Astrocyte (in vitro differentiated cells and primary cell): ENCODE results near the gene LTB. TPM values are rescaled to one million over a fixed set of nuclear protein-coding genes. Genes with fewer than 3 reads are reported as not detected.

Source experiments
- DNase-seq: peaks from one replicate; pipeline ENCODE4 v3.0.0-alpha.2; 2010; ENCODE audit warnings: low read depth
- FAIRE-seq: peaks from 2 replicates; lab custom pipeline; 2011; peaks lifted over from hg19 to GRCh38; lab: Jason Lieb, UNC
- H2AFZ ChIP-seq: 2 replicates; pipeline ENCODE4 v1.6.0; 2012; ENCODE audit warnings: low read depth, low read length, inconsistent platforms
- H3K27ac ChIP-seq: 2 replicates; pipeline ENCODE4 v1.5.1; 2011; ENCODE audit warnings: low read depth, low read length, inconsistent platforms
- H3K27me3 ChIP-seq: 2 replicates; pipeline ENCODE4 v1.6.0; 2011; ENCODE audit warnings: low read length, inconsistent platforms; ENCODE audit not compliant: insufficient read depth
- H3K36me3 ChIP-seq: 2 replicates; pipeline ENCODE4 v1.5.1; 2011; ENCODE audit warnings: low read length, inconsistent platforms; ENCODE audit not compliant: insufficient read depth
- H3K4me1 ChIP-seq: 2 replicates; pipeline ENCODE4 v1.5.1; 2011; ENCODE audit warnings: low read length, inconsistent platforms; ENCODE audit not compliant: insufficient read depth
- H3K4me2 ChIP-seq: 2 replicates; pipeline ENCODE4 v1.6.0; 2012; ENCODE audit warnings: low read length, inconsistent platforms
- H3K4me3 ChIP-seq: 2 replicates; pipeline ENCODE4 v1.5.1; 2011; ENCODE audit warnings: low read depth, mild to moderate bottlenecking, low read length, inconsistent platforms; ENCODE audit not compliant: insufficient read depth
- H3K79me2 ChIP-seq: 2 replicates; pipeline ENCODE4 v1.6.0; 2012; ENCODE audit warnings: mild to moderate bottlenecking, low read length, inconsistent platforms; ENCODE audit not compliant: insufficient read depth
- H3K9ac ChIP-seq: 2 replicates; pipeline ENCODE4 v1.6.0; 2012; ENCODE audit warnings: mild to moderate bottlenecking, low read length, inconsistent platforms
- H3K9me3 ChIP-seq: 2 replicates; pipeline ENCODE4 v1.5.1; 2012; ENCODE audit warnings: low read depth, mild to moderate bottlenecking, low read length, inconsistent platforms; ENCODE audit not compliant: insufficient read depth
- H4K20me1 ChIP-seq: 2 replicates; pipeline ENCODE4 v1.6.0; 2012; ENCODE audit warnings: low read length, inconsistent platforms; ENCODE audit not compliant: insufficient read depth
- H3K27ac Mint-ChIP-seq: one replicate; pipeline ENCODE4 v1.8.0; 2021; ENCODE audit warnings: mild to moderate bottlenecking, mixed read lengths; ENCODE audit not compliant: unreplicated experiment
- H3K27me3 Mint-ChIP-seq: one replicate; pipeline ENCODE4 v1.8.0; 2021; ENCODE audit warnings: low read depth, mixed read lengths; ENCODE audit not compliant: unreplicated experiment
- H3K36me3 Mint-ChIP-seq: one replicate; pipeline ENCODE4 v1.8.0; 2021; ENCODE audit warnings: low read depth, mixed read lengths; ENCODE audit not compliant: unreplicated experiment
- H3K4me1 Mint-ChIP-seq: one replicate; pipeline ENCODE4 v1.8.0; 2021; ENCODE audit warnings: low read depth, mixed read lengths; ENCODE audit not compliant: unreplicated experiment
- H3K4me3 Mint-ChIP-seq: one replicate; pipeline ENCODE4 v1.8.0; 2021; ENCODE audit warnings: mild to moderate bottlenecking, moderate library complexity, mixed read lengths; ENCODE audit not compliant: unreplicated experiment
- H3K9me3 Mint-ChIP-seq: one replicate; pipeline ENCODE4 v1.8.0; 2021; ENCODE audit warnings: mild to moderate bottlenecking, mixed read lengths; ENCODE audit not compliant: unreplicated experiment
- CTCF ChIP-seq: IDR thresholded peaks from 2 replicates; pipeline ENCODE4 v1.5.1; 2011; ENCODE audit warnings: low read depth, mild to moderate bottlenecking, inconsistent platforms, low read length, moderate library complexity; ENCODE audit not compliant: insufficient read depth
- EZH2 ChIP-seq: IDR thresholded peaks from 2 replicates; pipeline ENCODE4 v1.6.1; 2012; ENCODE audit warnings: mild to moderate bottlenecking, low read length, inconsistent platforms; ENCODE audit not compliant: insufficient read depth
- total RNA-seq: library from RNA; stranded (reverse); gene quantifications from 2 replicates; pipeline ENCODE4 v1.2.1, GENCODE V29; 2021

LTB gene
- total RNA-seq, 1 donor from 2014 or later: 0.52 TPM

- peak overlapping the region; percentile 98 for H3K4me3 Mint-ChIP-seq
- peaks cover 4% of the 10 kb centered on the region for H3K4me1 Mint-ChIP-seq
- no peaks in the 10 kb centered on the region for H3K79me2 ChIP-seq
- no peaks in the 10 kb centered on the region for H3K36me3 ChIP-seq
- H3K4me3 ChIP-seq: peak overlapping the region; percentile 77
- H4K20me1 ChIP-seq: no peaks in the 10 kb centered on the region
- peak overlapping the region; percentile 98 for H2AFZ ChIP-seq
- no peaks in the 10 kb centered on the region for H3K27me3 ChIP-seq
- H3K27me3 Mint-ChIP-seq: peaks cover 13% of the 10 kb centered on the region
- TF ChIP-seq EZH2 (no peak), CTCF (peak; percentile 55)
- peaks cover 11% of the 10 kb centered on the region for H3K4me1 ChIP-seq
- peak overlapping the region; percentile 48 for H3K27ac Mint-ChIP-seq
- peak; percentile 52 for DNase-seq
- H3K27ac ChIP-seq: peak overlapping the region; percentile 23
- peak overlapping the region; percentile 95 for H3K4me2 ChIP-seq
- H3K36me3 Mint-ChIP-seq: no peaks in the 10 kb centered on the region
- H3K9me3 ChIP-seq: no peaks in the 10 kb centered on the region
- no peak for FAIRE-seq
- H3K9me3 Mint-ChIP-seq: no peaks in the 10 kb centered on the region
- H3K9ac ChIP-seq: peak overlapping the region; percentile 86
Measured at GRCh38 chr6:31580807-31581433, 1.3 kb downstream of the LTB start.

- Histone ChIP-seq H3K4me1 (peaks cover 11% of the 10 kb centered on the region), H3K4me3 (peak overlapping the region; percentile 77), H2AFZ (peak overlapping the region; percentile 98), H3K27ac (no peak overlapping the region), H3K79me2 (no peaks in the 10 kb centered on the region), H3K9me3 (no peaks in the 10 kb centered on the region), H3K9ac (peak overlapping the region; percentile 86), H4K20me1 (no peaks in the 10 kb centered on the region), H3K4me2 (peak overlapping the region; percentile 95), H3K36me3 (no peaks in the 10 kb centered on the region), H3K27me3 (no peaks in the 10 kb centered on the region)
- DNase-seq: no peak
- no peak for TF ChIP-seq CTCF
- FAIRE-seq: no peak
- no peaks in the 10 kb centered on the region for H3K9me3 Mint-ChIP-seq
- peaks cover 6% of the 10 kb centered on the region for H3K4me1 Mint-ChIP-seq
- H3K27ac Mint-ChIP-seq: no peak overlapping the region
- H3K4me3 Mint-ChIP-seq: peak overlapping the region; percentile 58
- no peaks in the 10 kb centered on the region for H3K36me3 Mint-ChIP-seq
- peaks cover 14% of the 10 kb centered on the region for H3K27me3 Mint-ChIP-seq
Measured at GRCh38 chr6:31580438-31580740, 1.8 kb downstream of the LTB start.
